MM.1S (cell line): Measurements from ENCODE around the gene ZHX3.

ENCODE experiments used
- CTCF ChIP-seq: fragments of 300-600 bp; sonication (generic); IDR thresholded peaks from 2 replicates; pipeline ENCODE4 v1.5.1; 2016; ENCODE audit warnings: antibody characterized with exemption, low read length, mixed read lengths
- EZH2 ChIP-seq: fragments of 300-600 bp; sonication (generic); optimal IDR thresholded peaks from 2 replicates; pipeline ENCODE3; 2017; ENCODE audit warnings: low read depth, mild to moderate bottlenecking, antibody characterized with exemption, low read length, mixed read lengths
- EZH2phosphoT487 ChIP-seq: fragments of 300-600 bp; sonication (generic); IDR thresholded peaks from 2 replicates; pipeline ENCODE4 v1.6.1; 2018; ENCODE audit warnings: antibody characterized with exemption, low read length

GRCh38 chr20:41187668-41188067 is 129.9 kb downstream of the ZHX3 start:
- no peak for TF ChIP-seq CTCF
- TF ChIP-seq EZH2phosphoT487 = no peak
- no peak for TF ChIP-seq EZH2
